ENCODE results near the gene POFUT2.

POFUT2 gene

DNA sequence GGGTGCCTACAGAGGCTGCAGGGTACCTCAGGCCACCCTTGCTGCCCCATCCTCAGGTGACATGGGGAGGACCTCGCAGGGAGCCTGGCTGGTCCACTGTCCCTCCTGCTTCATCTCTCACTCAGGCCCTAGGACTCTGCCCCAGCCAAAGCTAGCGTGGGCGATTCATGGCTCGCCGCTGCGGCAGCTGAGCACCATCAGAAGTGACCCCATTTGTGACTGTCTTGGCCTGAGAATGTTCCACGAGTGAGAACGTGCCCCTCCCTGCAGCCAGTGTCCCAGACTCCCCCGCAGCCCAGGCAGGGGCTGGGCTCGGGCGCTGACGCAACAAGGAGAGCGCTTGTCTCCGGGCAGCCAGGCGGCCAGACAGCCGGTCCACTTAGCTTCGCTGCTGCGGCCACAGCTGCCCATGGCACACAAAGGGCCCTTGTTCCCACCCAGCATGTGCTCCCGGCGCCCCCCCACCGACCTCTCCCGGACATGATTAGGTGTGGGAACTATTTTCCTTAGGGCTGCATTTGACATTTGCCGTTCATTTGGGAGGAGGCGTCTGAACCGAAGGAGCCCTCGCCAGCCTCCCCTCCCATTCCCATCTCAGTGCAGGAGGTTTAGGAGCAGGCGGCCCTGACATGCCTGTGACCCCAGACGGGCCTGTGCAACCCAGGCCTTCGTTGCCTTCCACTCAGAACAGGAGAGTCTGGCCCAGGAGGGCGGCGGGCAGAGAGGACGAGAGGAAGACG lies 19.3 kb upstream of the POFUT2 start:
- DNase-seq (ENCODE audit: low read depth, low spot score), result no peak
- peaks cover 9% of the 10 kb centered on the region for H3K9me3 ChIP-seq (ENCODE audit: insufficient read depth, low read length)
- no peak overlapping the region for H3K4me3 ChIP-seq (ENCODE audit: insufficient read length, low read depth)
- H3K27me3 ChIP-seq (ENCODE audit: insufficient read depth, insufficient read length), result no peaks in the 10 kb centered on the region
- H3K4me1 ChIP-seq (ENCODE audit: insufficient read depth, insufficient read length), result peaks cover 35% of the 10 kb centered on the region
- H3K9ac ChIP-seq (ENCODE audit: insufficient read length, low read depth), result peak overlapping the region; percentile 37
- peaks cover 17% of the 10 kb centered on the region for H3K36me3 ChIP-seq (ENCODE audit: insufficient read depth, insufficient read length, low read length)
- TF ChIP-seq YY1 (IDR thresholded peaks at IDR 0.05; ENCODE audit: insufficient read depth, insufficient read length) (no peak), SUZ12 (IDR thresholded peaks at IDR 0.05; ENCODE audit: extremely low read depth, insufficient read depth, insufficient read length) (no peak), ZNF274 (IDR thresholded peaks at IDR 0.05; ENCODE audit: low read depth, low read length) (no peak)

DNA sequence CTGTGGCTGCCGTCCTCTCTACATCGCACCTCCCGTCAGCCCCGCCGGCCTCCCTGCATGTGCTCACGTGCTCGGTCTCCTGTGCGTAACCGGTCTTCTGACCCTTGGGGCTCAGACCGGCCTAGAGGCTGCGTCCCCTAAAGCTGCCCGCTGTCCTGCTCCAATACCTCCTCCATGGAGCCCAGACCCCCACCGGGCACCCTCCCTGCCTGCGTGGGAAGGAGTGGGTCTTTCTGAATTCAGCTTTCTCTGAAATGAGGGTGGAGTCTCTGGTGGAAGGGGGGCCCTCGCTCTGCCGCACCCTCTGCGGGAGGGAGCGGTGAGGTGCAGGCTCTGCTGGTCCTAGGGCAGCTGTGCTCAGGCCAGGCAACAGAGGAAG lies 18.7 kb upstream of the POFUT2 start:
- TF ChIP-seq SUZ12 (IDR thresholded peaks at IDR 0.05; ENCODE audit: extremely low read depth, insufficient read depth, insufficient read length) (no peak), ZNF274 (IDR thresholded peaks at IDR 0.05; ENCODE audit: low read depth, low read length) (no peak), YY1 (IDR thresholded peaks at IDR 0.05; ENCODE audit: insufficient read depth, insufficient read length) (no peak)
- Histone ChIP-seq H3K4me1 (ENCODE audit: insufficient read depth, insufficient read length) (peaks cover 35% of the 10 kb centered on the region), H3K9me3 (ENCODE audit: insufficient read depth, low read length) (peaks cover 3% of the 10 kb centered on the region; the same call in 1 of the 2 replicates), H3K9ac (ENCODE audit: insufficient read length, low read depth) (peak overlapping the region; percentile 37), H3K4me3 (ENCODE audit: insufficient read length, low read depth) (no peak overlapping the region), H3K27me3 (ENCODE audit: insufficient read depth, insufficient read length) (no peaks in the 10 kb centered on the region), H3K36me3 (ENCODE audit: insufficient read depth, insufficient read length, low read length) (peaks cover 13% of the 10 kb centered on the region)
- DNase-seq (ENCODE audit: low read depth, low spot score), result no peak

DNA sequence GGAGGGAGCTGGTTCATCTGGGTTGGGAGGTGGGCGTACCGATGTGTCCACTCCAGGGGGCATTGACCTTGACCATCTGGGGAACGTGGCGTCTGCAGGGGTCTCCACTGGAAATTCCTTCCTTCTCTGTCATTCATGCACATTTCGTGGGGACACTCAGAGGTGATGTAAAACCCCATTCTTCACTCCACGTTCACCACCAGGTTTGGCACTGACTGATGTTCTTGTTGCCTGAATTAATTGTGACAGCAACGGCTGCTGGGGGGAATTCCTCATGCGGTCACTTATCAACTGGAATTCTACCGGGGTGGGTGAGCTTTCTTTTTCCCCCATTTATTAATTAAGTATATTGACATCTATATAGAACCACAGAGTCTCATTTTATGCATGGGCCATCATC lies 18.1 kb upstream of the POFUT2 start:
- TF ChIP-seq SUZ12 (IDR thresholded peaks at IDR 0.05; ENCODE audit: extremely low read depth, insufficient read depth, insufficient read length) (no peak), YY1 (IDR thresholded peaks at IDR 0.05; ENCODE audit: insufficient read depth, insufficient read length) (no peak), ZNF274 (IDR thresholded peaks at IDR 0.05; ENCODE audit: low read depth, low read length) (no peak)
- no peak overlapping the region for H3K9ac ChIP-seq (ENCODE audit: insufficient read length, low read depth)
- no peaks in the 10 kb centered on the region for H3K9me3 ChIP-seq (ENCODE audit: insufficient read depth, low read length)
- peaks cover 36% of the 10 kb centered on the region for H3K4me1 ChIP-seq (ENCODE audit: insufficient read depth, insufficient read length)
- H3K36me3 ChIP-seq (ENCODE audit: insufficient read depth, insufficient read length, low read length), result peaks cover 12% of the 10 kb centered on the region
- H3K4me3 ChIP-seq (ENCODE audit: insufficient read length, low read depth), result no peak overlapping the region
- DNase-seq (ENCODE audit: low read depth, low spot score), result no peak
- H3K27me3 ChIP-seq (ENCODE audit: insufficient read depth, insufficient read length), result no peaks in the 10 kb centered on the region

- H3K9ac ChIP-seq (ENCODE audit: insufficient read length, low read depth), result no peak overlapping the region
- peaks cover 8% of the 10 kb centered on the region for H3K36me3 ChIP-seq (ENCODE audit: insufficient read depth, insufficient read length, low read length)
- no peak overlapping the region for H3K4me3 ChIP-seq (ENCODE audit: insufficient read length, low read depth)
- TF ChIP-seq YY1 (IDR thresholded peaks at IDR 0.05; ENCODE audit: insufficient read depth, insufficient read length), result no peak
- TF ChIP-seq SUZ12 (IDR thresholded peaks at IDR 0.05; ENCODE audit: extremely low read depth, insufficient read depth, insufficient read length), result no peak
- H3K27me3 ChIP-seq (ENCODE audit: insufficient read depth, insufficient read length), result no peaks in the 10 kb centered on the region
- no peaks in the 10 kb centered on the region for H3K9me3 ChIP-seq (ENCODE audit: insufficient read depth, low read length)
- DNase-seq (ENCODE audit: low read depth, low spot score), result no peak
- peaks cover 40% of the 10 kb centered on the region for H3K4me1 ChIP-seq (ENCODE audit: insufficient read depth, insufficient read length)
Measured at GRCh38 chr21:45304945-45305344, 17.2 kb upstream of the POFUT2 start.

DNA sequence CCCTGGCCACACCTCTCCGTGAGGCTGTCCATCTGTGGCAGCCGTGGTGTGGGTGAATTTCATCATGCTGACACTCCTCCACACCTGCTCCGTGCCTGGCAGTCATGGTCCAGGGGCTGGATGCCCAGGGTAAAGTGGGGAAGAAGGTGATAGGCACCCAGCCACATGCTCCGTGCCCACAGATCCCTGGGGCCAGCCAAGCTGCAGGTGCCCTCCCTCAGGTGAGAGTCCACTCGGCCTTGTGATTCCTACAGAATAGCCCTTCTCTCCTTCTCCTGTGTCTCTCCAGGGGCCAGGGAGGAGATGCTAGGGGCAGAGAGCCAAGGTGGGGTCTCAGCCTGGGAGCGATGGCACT lies 16.8 kb upstream of the POFUT2 start:
- TF ChIP-seq SUZ12 (IDR thresholded peaks at IDR 0.05; ENCODE audit: extremely low read depth, insufficient read depth, insufficient read length) (no peak), YY1 (IDR thresholded peaks at IDR 0.05; ENCODE audit: insufficient read depth, insufficient read length) (no peak), ZNF274 (IDR thresholded peaks at IDR 0.05; ENCODE audit: low read depth, low read length) (no peak)
- DNase-seq (ENCODE audit: low read depth, low spot score), result no peak
- Histone ChIP-seq H3K36me3 (ENCODE audit: insufficient read depth, insufficient read length, low read length) (peaks cover 9% of the 10 kb centered on the region), H3K9me3 (ENCODE audit: insufficient read depth, low read length) (no peaks in the 10 kb centered on the region), H3K27me3 (ENCODE audit: insufficient read depth, insufficient read length) (no peaks in the 10 kb centered on the region), H3K9ac (ENCODE audit: insufficient read length, low read depth) (no peak overlapping the region), H3K4me3 (ENCODE audit: insufficient read length, low read depth) (no peak overlapping the region), H3K4me1 (ENCODE audit: insufficient read depth, insufficient read length) (peaks cover 40% of the 10 kb centered on the region)

GRCh38 chr21:45303751-45304475 lies 16.2 kb upstream of the POFUT2 start:
- no peak overlapping the region for H3K4me3 ChIP-seq (ENCODE audit: insufficient read length, low read depth)
- H3K27me3 ChIP-seq (ENCODE audit: insufficient read depth, insufficient read length), result no peaks in the 10 kb centered on the region
- TF ChIP-seq ZNF274 (IDR thresholded peaks at IDR 0.05; ENCODE audit: low read depth, low read length) (no peak), SUZ12 (IDR thresholded peaks at IDR 0.05; ENCODE audit: extremely low read depth, insufficient read depth, insufficient read length) (no peak), YY1 (IDR thresholded peaks at IDR 0.05; ENCODE audit: insufficient read depth, insufficient read length) (no peak)
- no peaks in the 10 kb centered on the region for H3K9me3 ChIP-seq (ENCODE audit: insufficient read depth, low read length)
- peaks cover 40% of the 10 kb centered on the region for H3K4me1 ChIP-seq (ENCODE audit: insufficient read depth, insufficient read length)
- peaks cover 11% of the 10 kb centered on the region for H3K36me3 ChIP-seq (ENCODE audit: insufficient read depth, insufficient read length, low read length)
- DNase-seq (ENCODE audit: low read depth, low spot score), result no peak
- H3K9ac ChIP-seq (ENCODE audit: insufficient read length, low read depth), result no peak overlapping the region

GRCh38 chr21:45303091-45303615 lies 15.5 kb upstream of the POFUT2 start:
- no peak for DNase-seq (ENCODE audit: low read depth, low spot score)
- peak overlapping the region; percentile 52 for H3K9ac ChIP-seq (ENCODE audit: insufficient read length, low read depth)
- H3K4me3 ChIP-seq (ENCODE audit: insufficient read length, low read depth), result no peak overlapping the region
- no peaks in the 10 kb centered on the region for H3K27me3 ChIP-seq (ENCODE audit: insufficient read depth, insufficient read length)
- H3K4me1 ChIP-seq (ENCODE audit: insufficient read depth, insufficient read length), result peaks cover 33% of the 10 kb centered on the region
- TF ChIP-seq YY1 (IDR thresholded peaks at IDR 0.05; ENCODE audit: insufficient read depth, insufficient read length), result no peak
- no peak for TF ChIP-seq ZNF274 (IDR thresholded peaks at IDR 0.05; ENCODE audit: low read depth, low read length)
- TF ChIP-seq SUZ12 (IDR thresholded peaks at IDR 0.05; ENCODE audit: extremely low read depth, insufficient read depth, insufficient read length), result no peak
- no peaks in the 10 kb centered on the region for H3K9me3 ChIP-seq (ENCODE audit: insufficient read depth, low read length)
- H3K36me3 ChIP-seq (ENCODE audit: insufficient read depth, insufficient read length, low read length), result peaks cover 11% of the 10 kb centered on the region
